ENCODE results near the gene RPS15. TPM values are rescaled to one million over a fixed set of nuclear protein-coding genes. Genes with fewer than 3 reads are reported as not detected.
A peak's percentile ranks its signal among the peaks of the same experiment; 100 is the strongest.

The RPS15 gene
- total and polyA plus RNA-seq, 9 of the 15 experiments (the other 6 are each of a cell fraction or from before 2014, with no cell fraction given), result 605 to 2,791 (median 957) TPM

- TF ChIP-seq ZBTB9 (CRISPR knock-in tag; IDR thresholded peaks at IDR 0.05), result peak; percentile 76; the same call in 1 of the 2 replicates
- peak; percentile 97 for TF ChIP-seq BHLHE40 (IDR thresholded peaks at IDR 0.05; ENCODE audit: low read length)
- TF ChIP-seq TFAP4 (CRISPR knock-in tag; IDR thresholded peaks at IDR 0.05; ENCODE audit: borderline replicate concordance), result peak; percentile 81; the same call in 1 of the 2 replicates
- peak; percentile 70 for TF ChIP-seq SUPT5H (IDR thresholded peaks at IDR 0.05)
- peak; percentile 47 for TF ChIP-seq TEAD4 (IDR thresholded peaks at IDR 0.05; ENCODE audit: low read length)
- TF ChIP-seq TEAD4 (CRISPR knock-in tag; IDR thresholded peaks at IDR 0.05; ENCODE audit: borderline replicate concordance), result no peak
- TF ChIP-seq FOXK1 (CRISPR knock-in tag; IDR thresholded peaks at IDR 0.05; ENCODE audit: borderline replicate concordance), result peak; percentile 79; the same call in 1 of the 2 replicates
- no peak; the same call in 1 of the 2 replicates for TF ChIP-seq ZNF407 (IDR thresholded peaks at IDR 0.05; ENCODE audit: low read depth)
- TF ChIP-seq ZNF263 (CRISPR knock-in tag; IDR thresholded peaks at IDR 0.05; ENCODE audit: borderline replicate concordance), result peak; percentile 53; the same call in 1 of the 2 replicates
- no peak for TF ChIP-seq ZNF586 (CRISPR knock-in tag; conservative IDR thresholded peaks at IDR 0.05)
- peak; percentile 91 for TF ChIP-seq ATF7 (IDR thresholded peaks at IDR 0.05)
- TF ChIP-seq DMBX1 (CRISPR knock-in tag; IDR thresholded peaks at IDR 0.05; ENCODE audit: borderline replicate concordance), result peak; percentile 68; the same call in 1 of the 2 replicates
- peak; percentile 70 for TF ChIP-seq HNRNPLL (IDR thresholded peaks at IDR 0.05; ENCODE audit: low read depth, low read length, poor library complexity, severe bottlenecking)
- peak; percentile 73; the same call in 1 of the 2 replicates for TF ChIP-seq LCOR (CRISPR knock-in tag; IDR thresholded peaks at IDR 0.05)
These were observed 31.2 kb upstream of the RPS15 start (continued) for GRCh38 chr19:1406774-1407527.

Measured in K562 (cell line).